Measurements from ENCODE around the gene CDH18.

CDH18 gene

DNA sequence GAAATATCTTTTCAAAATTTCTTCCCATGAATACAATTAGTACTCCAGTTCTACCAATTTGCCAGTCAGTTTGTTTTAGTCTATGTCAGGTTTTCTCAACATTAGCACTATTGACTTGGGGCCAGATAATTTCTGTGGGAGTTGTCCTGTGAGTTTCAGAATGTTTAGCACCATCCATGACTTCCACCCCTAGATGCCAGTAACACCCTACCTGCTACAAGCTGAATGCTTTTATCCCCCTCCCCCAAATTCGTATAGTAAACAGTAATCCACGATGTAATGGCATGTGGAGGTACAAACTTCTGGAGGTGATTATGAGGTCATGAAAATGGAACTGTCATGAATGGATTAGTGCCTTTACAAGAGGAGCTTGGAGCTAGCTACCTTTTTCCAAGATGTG, 420.0 kb downstream of the CDH18 start:
- no peak for DNase-seq (ENCODE audit: low spot score)

DNA sequence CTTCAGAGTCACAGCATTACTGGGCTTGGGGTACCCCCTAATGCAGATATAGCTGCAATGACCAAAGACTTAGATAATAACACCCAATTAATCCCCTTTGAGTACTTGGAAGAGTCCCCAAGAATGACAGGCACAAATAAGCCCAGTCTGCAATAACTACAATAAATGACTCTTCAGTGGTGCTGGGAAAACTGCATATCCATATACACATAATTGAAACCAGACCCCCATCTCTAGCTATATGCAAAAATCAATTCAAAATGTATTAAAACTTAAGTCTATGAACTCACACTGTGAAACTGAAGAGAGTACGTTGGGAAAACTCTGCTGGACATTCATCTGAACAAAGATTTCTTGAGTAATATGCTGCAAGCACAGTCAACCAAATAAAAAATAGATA, 422.5 kb downstream of the CDH18 start:
- DNase-seq (ENCODE audit: low spot score): no peak

DNA sequence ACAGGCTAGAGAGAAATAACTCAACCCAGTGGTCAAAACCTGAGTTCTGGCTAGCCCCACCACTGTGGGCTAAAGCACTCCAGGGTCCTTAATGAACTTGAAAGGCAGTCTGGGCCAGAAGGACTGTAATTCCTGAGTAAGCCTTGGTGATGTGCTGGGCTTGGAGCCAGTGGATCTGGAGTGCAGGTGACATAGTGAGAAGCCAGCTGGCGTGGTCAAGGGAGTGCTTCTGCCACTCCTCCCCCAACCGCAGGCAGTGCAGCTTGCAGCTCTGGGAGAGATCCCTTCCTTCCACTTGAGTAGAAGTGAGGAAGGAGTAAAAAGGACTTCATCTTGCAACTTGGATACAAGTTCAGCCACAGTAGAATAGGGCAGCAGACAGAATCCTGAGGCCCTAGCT, 424.0 kb downstream of the CDH18 start:
- no peak for DNase-seq (ENCODE audit: low spot score)

DNA sequence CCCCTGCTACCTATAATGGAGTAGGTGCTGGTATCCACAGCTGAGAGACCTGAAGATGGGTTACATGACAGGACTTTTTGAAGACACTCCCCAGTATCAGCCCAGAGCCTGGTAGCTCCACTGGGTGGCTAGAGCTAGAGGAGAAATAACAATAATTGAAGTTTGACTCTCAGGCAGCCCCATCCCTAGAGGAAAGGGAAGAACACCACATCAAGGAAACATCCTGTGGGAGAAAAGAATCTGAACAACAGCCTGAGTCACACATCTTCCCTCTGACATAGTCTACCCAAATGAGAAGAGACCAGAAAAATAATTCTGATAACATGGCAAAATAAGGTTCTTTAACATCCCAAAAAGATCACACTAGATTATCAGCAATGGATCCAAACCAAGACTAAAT, 432.1 kb downstream of the CDH18 start:
- DNase-seq (ENCODE audit: low spot score): no peak

DNA sequence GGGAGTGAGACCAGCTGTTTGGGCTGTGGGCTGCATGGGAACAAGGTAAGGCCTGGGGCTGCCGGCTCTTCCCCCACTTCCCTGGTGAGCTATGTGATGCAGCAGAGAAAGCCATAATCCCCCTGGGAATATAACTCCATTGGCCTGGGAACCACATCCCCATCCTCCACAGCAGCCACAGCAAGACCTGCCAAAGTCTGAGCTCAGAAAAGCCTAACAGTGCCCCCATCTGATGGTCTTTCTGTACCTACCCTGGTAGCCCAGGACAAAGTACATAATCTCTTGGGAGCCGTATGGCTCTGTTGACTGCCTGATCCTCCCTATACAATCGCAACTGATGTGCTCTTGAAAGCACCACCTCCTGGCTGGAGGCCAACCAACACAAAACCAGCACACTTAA, 432.6 kb downstream of the CDH18 start:
- no peak for DNase-seq (ENCODE audit: low spot score)

DNA sequence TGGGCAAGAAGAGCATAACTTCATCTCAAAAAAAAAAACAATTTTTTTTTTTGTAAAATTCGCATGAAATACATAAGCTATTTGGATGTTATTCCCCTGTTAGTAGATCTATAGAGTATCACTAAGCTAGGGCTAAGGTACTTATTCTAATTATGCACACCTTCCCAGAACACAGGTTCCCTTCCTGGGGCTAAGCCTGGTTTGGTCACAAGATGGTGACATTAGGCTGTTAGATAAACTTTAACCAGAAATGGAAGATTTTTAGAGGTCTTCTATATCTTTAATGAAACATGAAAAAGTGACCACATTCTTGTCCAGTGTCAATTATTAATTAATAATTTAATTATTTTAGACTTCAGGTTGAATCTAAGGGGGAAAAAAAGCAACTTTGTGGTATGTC, 433.5 kb downstream of the CDH18 start:
- DNase-seq (ENCODE audit: low spot score): no peak

GRCh38 chr5:19547640-19548039, 440.4 kb downstream of the CDH18 start:
- DNase-seq (ENCODE audit: low spot score): no peak

DNA sequence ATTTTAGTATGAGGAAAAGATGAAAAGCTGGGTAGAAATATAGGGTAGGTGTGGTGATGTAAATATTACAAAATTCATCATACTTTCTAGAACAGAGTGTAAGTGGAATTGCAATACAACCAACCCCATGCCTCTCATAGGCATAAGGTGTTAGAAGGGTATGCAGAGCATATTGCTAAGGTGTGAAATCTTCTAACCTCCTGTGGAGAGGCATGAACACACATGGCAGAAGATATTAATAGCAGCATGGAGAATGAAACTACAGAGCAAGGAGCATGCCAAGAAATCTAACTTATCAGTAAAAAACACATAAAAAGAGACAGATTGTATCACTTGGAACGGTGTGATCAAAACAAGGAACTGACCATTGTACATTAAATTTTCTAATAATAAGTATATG, 441.5 kb downstream of the CDH18 start:
- no peak for DNase-seq (ENCODE audit: low spot score)

DNA sequence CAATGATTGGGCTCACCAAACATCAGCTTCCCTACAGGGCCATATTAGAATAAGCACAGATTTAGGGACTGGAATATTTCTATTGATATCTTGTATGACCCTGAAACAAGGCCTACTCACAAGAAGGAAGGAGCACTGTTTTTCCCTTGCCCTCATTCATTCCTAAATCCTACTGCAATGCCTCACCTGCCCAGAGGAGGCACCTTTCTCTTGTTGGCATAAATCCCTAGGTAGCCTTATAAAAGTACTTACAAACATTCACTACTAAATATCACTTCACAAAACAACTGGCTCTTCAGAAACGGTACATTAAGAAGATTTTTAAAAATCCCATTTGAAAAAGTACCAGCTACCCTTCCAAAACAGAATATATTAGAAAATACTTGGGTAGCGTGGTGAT, 449.4 kb downstream of the CDH18 start:
- DNase-seq (ENCODE audit: low spot score): no peak

- DNase-seq (ENCODE audit: low spot score): no peak
Observed at GRCh38 chr5:19536387-19536786, 451.6 kb downstream of the CDH18 start.

GRCh38 chr5:19534751-19535150, 453.2 kb downstream of the CDH18 start:
- no peak for DNase-seq (ENCODE audit: low spot score)

DNA sequence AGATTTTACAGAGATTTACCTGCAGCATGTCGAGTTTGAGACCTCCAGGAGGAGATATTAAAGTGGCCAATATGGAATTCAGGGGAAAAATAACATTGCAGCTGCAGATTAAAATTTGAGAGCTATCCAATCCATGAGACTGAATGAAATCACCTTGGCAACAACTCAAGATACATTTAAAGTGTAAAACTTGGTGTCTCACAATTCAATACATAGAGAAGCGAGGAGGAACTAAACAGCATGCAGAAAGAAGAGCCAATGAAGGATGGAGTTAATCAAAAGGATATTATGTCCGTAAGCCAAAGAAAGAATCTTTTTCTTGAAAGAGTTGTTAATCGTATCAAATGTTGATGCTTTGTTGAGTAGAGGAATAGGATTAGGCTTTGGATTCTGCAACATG, 455.1 kb downstream of the CDH18 start:
- DNase-seq (ENCODE audit: low spot score): no peak

GRCh38 chr5:19531374-19531952, 456.5 kb downstream of the CDH18 start:
- no peak for DNase-seq (ENCODE audit: low spot score)

- DNase-seq (ENCODE audit: low spot score): no peak
Observed at GRCh38 chr5:19519448-19519847, 468.6 kb downstream of the CDH18 start.

GRCh38 chr5:19498852-19499251, 489.1 kb downstream of the CDH18 start:
- DNase-seq (ENCODE audit: low spot score): no peak

GRCh38 chr5:19497229-19497815, 490.7 kb downstream of the CDH18 start:
- DNase-seq (ENCODE audit: low spot score): no peak

GRCh38 chr5:19496056-19496455, 491.9 kb downstream of the CDH18 start:
- DNase-seq (ENCODE audit: low spot score): no peak

DNA sequence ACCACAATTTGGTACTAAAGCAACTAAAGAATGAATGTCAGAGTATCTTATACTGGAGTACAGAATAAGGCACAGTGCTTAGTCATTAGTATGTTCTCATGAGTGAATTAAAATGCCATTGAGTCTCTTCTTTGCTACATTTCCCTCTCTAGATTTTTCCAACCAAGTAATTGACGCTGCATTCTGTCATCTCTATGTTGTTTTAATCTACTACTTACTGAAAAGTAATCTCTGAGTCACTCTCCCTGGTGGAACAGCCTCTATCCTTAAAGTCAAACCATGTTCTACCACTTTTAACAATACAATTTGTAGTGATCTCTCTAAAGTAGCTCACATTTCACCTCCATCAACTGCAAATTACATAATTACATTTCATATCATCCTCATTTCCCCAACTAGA, 495.1 kb downstream of the CDH18 start:
- DNase-seq (ENCODE audit: low spot score): no peak

DNA sequence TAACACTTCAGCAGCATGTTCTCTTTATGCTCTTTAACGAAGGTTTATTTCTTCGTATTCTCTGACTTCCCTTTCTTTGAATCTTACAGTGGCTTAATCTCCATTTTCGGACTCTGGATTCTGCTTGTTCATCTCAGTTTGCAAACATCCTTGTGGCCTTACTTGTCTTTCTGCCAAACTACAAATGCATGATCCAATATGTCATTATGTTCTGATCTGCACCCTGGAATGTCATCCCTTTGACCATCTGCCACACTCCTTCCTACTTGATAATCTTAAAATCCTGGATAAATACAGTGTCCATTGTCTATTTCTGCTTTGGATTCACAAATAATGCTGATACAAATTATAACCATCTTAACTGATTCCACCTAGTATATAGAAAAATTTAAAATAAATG, 499.2 kb downstream of the CDH18 start:
- DNase-seq (ENCODE audit: low spot score): no peak

DNA sequence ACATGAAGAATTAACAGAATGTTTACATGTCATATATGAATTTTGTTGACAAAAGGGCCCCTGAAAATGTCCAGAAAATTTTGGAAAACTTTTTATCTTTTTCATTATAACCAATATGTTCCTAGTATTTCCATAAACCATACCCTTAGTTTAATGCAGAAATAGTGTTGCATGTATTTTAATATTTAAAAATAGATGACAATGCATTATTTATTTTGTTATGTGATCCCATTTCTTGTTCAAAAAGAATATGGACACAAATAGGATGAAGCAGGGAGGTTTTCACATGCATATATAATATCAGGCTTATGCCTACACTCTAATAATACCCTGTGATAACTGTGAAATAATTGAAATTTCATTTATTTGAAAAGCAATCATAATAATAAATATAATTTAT, 500.5 kb downstream of the CDH18 start:
- no peak for DNase-seq (ENCODE audit: low spot score)

DNA sequence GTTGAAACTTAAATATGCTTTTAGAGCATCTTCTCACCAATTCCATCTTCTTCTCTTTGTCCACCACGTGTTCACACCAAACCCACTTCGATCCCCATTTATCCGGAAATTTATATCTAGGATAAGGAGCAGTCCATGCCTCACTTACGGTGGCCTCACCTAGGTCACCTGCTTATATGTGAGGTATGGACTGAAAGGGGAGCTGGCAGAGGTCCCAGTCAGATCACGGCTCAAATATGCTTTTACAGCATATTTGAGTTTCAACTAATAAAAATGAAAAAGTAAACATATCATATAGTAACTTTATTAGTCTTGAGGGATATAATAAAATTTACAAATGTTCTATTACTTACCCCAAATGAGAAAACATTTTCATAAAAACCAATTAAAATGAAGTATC, 508.4 kb downstream of the CDH18 start:
- no peak for DNase-seq (ENCODE audit: low spot score)

- no peak for DNase-seq (ENCODE audit: low spot score)
Observed at GRCh38 chr5:19462019-19462418, 526.0 kb downstream of the CDH18 start.

DNA sequence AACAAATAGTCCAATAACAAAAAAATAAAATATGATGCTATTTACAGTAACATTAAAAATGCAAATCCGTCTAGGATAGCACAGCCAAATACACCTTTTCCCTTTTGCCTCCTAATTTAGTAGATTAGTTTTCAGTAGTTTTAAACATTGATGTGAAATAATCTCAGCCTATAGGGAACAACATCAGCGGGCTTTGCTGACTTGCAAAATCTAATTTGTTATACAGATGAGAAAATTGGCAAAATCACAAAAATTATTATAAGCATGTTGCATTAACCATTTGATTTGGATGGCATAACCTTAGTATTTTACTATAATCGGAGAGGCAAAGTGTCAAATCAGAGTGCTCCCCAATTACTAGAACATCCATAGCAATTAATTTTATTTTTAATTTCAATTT, 563.5 kb downstream of the CDH18 start:
- no peak for DNase-seq (ENCODE audit: low spot score)
